Osteocyte (in vitro differentiated cells): ENCODE data around the gene NIPA2. TPM values are rescaled to one million over a fixed set of nuclear protein-coding genes. Genes with fewer than 3 reads are reported as not detected.
"Not testable (repeated sequence)": the region's sequence is repeated elsewhere in the genome, so short reads cannot be mapped to it uniquely, and the experiment has no call there.

ENCODE experiments used
- DNase-seq: peaks from one replicate; pipeline ENCODE4 v3.0.0; 2021; ENCODE audit warnings: mixed read lengths; ENCODE audit not compliant: unreplicated experiment; ENCODE audit errors: extremely low spot score
- H3K27ac Mint-ChIP-seq: one replicate; pipeline ENCODE4 v1.8.0; 2021; ENCODE audit warnings: mild to moderate bottlenecking, mixed read lengths; ENCODE audit not compliant: unreplicated experiment
- H3K27me3 Mint-ChIP-seq: one replicate; pipeline ENCODE4 v1.8.0; 2021; ENCODE audit warnings: mixed read lengths; ENCODE audit not compliant: unreplicated experiment
- H3K36me3 Mint-ChIP-seq: one replicate; pipeline ENCODE4 v1.8.0; 2021; ENCODE audit warnings: mixed read lengths; ENCODE audit not compliant: unreplicated experiment
- H3K4me1 Mint-ChIP-seq: one replicate; pipeline ENCODE4 v1.8.0; 2021; ENCODE audit warnings: mixed read lengths; ENCODE audit not compliant: unreplicated experiment
- H3K4me3 Mint-ChIP-seq: one replicate; pipeline ENCODE4 v1.8.0; 2021; ENCODE audit warnings: mild to moderate bottlenecking, moderate library complexity, mixed read lengths; ENCODE audit not compliant: unreplicated experiment
- H3K9me3 Mint-ChIP-seq: one replicate; pipeline ENCODE4 v1.8.0; 2021; ENCODE audit warnings: mixed read lengths; ENCODE audit not compliant: unreplicated experiment
- total RNA-seq: library from RNA; stranded (reverse); gene quantifications from 2 replicates; pipeline ENCODE4 v1.2.1, GENCODE V29; 2021
- TF ChIP-seq, protein P1 (sequence below): fragments of 200-600 bp; sonication (generic); IDR thresholded peaks from 2 replicates; pipeline ENCODE4 v1.5.0; 2021; ENCODE audit warnings: antibody characterized with exemption, mild to moderate bottlenecking, moderate library complexity

The NIPA2 gene
- total RNA-seq, 1 donor from 2014 or later, result 57.1 TPM

DNA sequence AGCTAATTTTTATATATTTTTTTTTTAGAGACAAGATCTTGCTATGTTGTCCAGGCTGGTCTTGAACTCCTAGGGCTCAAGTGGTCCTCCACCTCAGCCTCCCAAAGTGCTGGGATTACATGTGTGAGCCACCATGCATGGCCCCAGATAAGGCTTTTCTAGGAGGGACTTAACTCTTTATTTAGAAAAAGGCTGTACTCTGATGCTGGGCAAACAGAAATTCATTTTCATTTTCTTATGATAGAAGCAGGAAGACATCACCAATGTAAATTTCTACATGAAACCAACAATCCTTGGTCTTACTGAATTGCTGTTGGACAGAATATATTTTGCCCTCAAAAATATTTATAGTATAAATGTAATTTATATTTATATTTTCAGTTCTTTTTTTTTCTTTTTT, 42.4 kb upstream of the NIPA2 start:
- Mint-ChIP-seq H3K36me3 (no peaks in the 10 kb centered on the region), H3K4me1 (peaks cover 5% of the 10 kb centered on the region), H3K27ac (no peak overlapping the region), H3K9me3 (no peaks in the 10 kb centered on the region), H3K27me3 (no peaks in the 10 kb centered on the region), H3K4me3 (no peak overlapping the region)
- TF ChIP-seq, protein P1, sequence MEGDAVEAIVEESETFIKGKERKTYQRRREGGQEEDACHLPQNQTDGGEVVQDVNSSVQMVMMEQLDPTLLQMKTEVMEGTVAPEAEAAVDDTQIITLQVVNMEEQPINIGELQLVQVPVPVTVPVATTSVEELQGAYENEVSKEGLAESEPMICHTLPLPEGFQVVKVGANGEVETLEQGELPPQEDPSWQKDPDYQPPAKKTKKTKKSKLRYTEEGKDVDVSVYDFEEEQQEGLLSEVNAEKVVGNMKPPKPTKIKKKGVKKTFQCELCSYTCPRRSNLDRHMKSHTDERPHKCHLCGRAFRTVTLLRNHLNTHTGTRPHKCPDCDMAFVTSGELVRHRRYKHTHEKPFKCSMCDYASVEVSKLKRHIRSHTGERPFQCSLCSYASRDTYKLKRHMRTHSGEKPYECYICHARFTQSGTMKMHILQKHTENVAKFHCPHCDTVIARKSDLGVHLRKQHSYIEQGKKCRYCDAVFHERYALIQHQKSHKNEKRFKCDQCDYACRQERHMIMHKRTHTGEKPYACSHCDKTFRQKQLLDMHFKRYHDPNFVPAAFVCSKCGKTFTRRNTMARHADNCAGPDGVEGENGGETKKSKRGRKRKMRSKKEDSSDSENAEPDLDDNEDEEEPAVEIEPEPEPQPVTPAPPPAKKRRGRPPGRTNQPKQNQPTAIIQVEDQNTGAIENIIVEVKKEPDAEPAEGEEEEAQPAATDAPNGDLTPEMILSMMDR, result no peak
- no peak for DNase-seq

DNA sequence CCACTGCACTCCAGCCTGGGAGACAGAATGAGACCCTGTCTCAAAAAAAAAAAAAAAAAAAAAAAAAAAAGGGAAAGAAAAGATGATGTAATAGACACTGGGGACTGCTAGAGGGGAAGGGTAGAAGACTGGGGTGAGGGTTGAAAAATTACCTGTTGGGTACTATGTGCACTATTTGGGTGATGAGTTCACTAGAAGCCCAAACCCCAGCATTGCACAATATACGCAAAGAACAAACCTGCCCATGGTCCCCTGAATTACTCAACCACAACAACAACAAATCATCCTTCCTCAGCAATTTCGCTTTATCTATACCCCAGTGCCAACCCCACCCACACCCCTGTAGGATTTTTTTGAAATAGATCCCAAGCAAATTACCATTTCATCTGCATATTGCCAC, 38.6 kb upstream of the NIPA2 start:
- H3K36me3 Mint-ChIP-seq, result no peaks in the 10 kb centered on the region
- H3K27me3 Mint-ChIP-seq, result no peaks in the 10 kb centered on the region
- H3K9me3 Mint-ChIP-seq, result no peaks in the 10 kb centered on the region
- H3K4me3 Mint-ChIP-seq, result no peak overlapping the region
- TF ChIP-seq, protein P1, result no peak
- no peak overlapping the region for H3K27ac Mint-ChIP-seq
- peaks cover 2% of the 10 kb centered on the region for H3K4me1 Mint-ChIP-seq
- DNase-seq, result no peak

DNA sequence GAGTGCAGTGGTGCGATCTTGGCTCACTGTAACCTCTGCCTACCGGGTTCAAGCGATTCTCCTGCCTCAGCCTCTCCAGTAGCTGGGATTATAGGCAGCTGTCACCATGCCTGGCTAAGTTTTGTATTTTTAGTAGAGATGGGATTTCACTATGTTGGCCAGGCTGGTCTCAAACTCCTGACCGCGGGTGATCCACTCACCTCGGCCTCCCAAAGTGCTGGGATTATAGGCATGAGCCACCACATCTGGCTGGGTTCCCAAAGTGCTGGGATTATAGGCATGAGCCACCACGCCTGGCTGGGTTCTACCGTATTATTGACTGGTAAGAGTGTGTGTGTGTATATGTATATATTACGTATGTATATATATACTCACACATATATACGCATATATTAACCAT, 35.5 kb upstream of the NIPA2 start:
- H3K27ac Mint-ChIP-seq, result not testable (repeated sequence)

DNA sequence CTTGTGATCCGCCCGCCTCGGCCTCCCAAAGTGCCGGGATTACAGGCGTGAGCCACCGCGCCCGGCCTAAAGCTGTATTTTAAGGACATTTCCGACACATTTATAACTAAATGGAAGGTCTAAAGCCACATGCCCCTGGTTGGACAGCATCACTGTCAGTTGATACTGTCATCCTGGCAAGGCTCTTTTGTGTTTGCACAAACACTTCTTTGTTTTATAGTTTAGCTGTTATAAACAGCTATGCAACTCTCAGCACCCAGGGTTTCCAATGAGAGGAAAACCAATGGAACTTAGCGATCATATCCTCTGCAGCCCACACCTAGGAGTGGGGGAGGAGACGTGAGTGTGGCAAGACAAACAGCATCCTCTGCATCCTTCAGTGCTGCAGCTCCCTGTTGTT, 32.3 kb upstream of the NIPA2 start:
- H3K4me3 Mint-ChIP-seq, result no peak overlapping the region
- H3K27ac Mint-ChIP-seq, result no peak overlapping the region
- no peaks in the 10 kb centered on the region for H3K27me3 Mint-ChIP-seq
- DNase-seq, result no peak
- TF ChIP-seq, protein P1, result no peak
- peaks cover 9% of the 10 kb centered on the region for H3K4me1 Mint-ChIP-seq
- H3K9me3 Mint-ChIP-seq, result no peaks in the 10 kb centered on the region
- H3K36me3 Mint-ChIP-seq, result no peaks in the 10 kb centered on the region

More for the DNA sequence above, 35.5 kb upstream of the NIPA2 start:
- DNase-seq, H3K27me3 Mint-ChIP-seq, H3K4me1 Mint-ChIP-seq, H3K36me3 Mint-ChIP-seq, H3K4me3 Mint-ChIP-seq, H3K9me3 Mint-ChIP-seq: not testable (repeated sequence)

DNA sequence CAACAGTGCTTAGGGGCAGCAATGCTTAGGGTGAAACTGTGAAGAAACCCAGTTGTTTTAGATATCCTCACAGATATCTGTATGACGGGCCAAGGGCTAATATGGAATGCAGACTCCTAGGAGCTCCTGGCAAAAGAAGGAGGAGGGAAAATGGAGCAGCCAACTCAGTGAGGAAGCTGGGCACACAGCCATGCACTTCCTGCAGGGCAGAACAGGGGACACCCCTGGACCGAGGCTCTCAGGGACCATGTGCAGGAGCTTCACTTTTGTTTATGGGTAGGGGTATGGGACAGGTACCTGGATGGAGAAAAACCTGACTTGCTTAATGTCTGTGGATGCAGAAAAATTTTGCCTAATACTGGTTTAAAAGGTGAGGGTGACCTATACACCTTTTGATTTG, 31.8 kb upstream of the NIPA2 start:
- TF ChIP-seq, protein P1, result no peak
- Mint-ChIP-seq H3K4me1 (peaks cover 9% of the 10 kb centered on the region), H3K4me3 (no peak overlapping the region), H3K9me3 (no peaks in the 10 kb centered on the region), H3K27ac (no peak overlapping the region), H3K27me3 (no peaks in the 10 kb centered on the region), H3K36me3 (no peaks in the 10 kb centered on the region)
- no peak for DNase-seq

DNA sequence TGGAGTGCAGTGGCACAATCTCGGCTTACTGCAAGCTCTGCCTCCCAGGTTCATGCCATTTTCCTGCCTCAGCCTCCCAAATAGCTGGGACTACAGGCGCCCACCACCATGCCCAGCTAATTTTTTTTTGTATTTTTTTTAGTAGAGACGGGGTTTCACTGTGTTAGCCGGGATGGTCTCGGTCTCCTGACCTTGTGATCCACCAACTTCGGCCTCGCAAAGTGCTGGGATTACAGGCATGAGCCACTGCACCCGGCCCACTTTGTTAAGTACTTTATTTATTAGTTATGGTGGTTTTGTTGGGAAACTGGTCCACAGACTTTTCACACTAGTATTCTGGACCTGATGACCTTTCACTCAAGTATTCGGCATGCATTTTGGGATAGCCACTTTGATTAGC, 30.6 kb upstream of the NIPA2 start:
- DNase-seq, H3K36me3 Mint-ChIP-seq, H3K9me3 Mint-ChIP-seq, H3K27me3 Mint-ChIP-seq, H3K4me1 Mint-ChIP-seq, H3K4me3 Mint-ChIP-seq, H3K27ac Mint-ChIP-seq: not testable (repeated sequence)
